GM12872 (cell line): Measurements from ENCODE around the gene HS6ST2.

Source experiments
- CTCF ChIP-seq: IDR thresholded peaks from 3 replicates; pipeline ENCODE4 v1.5.1; 2011; ENCODE audit warnings: low read depth, mild to moderate bottlenecking, low read length, moderate library complexity; ENCODE audit not compliant: insufficient read depth

The HS6ST2 gene

DNA sequence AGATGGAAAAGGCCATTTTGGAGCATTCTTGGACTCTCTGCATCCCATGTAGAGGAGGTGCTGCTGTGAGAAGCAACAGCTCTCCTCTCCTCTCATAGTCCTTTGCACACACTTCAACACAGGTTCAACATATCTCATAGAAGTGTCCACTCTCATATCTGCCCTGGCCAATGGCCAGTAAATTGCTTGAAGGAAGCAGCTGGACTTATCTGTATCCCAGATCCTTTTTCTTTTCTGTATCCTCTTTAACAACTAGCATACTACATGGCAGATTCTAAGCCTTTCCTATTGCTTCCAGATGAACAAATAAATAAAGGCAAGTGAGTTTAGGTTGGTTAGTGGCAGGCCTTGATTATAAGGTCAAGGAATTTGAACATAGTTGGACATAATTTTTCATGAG lies 122.0 kb downstream of the HS6ST2 start:
- TF ChIP-seq CTCF = no peak

DNA sequence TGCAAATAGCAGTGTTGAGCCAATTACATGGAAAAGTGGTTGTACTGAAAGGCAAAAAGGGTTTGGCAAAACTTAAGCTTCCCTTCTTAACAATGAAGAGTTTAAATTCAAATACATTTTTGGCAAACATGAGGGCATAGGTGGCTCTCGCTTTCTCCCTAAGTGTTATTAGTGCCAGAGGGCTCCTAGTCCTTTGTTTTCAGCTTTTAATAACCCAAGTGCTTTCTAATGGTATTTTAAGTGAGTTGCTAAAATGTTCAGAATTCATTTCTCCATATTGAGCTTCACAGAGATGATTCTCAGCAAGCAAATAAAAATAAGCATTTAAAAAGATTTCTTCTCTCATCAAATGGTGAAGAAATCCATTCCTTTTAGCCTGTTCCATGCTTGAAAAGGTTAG lies 123.7 kb downstream of the HS6ST2 start:
- no peak for TF ChIP-seq CTCF

- no peak for TF ChIP-seq CTCF
Measured at GRCh38 chrX:132834109-132834508, 124.3 kb downstream of the HS6ST2 start.

- no peak for TF ChIP-seq CTCF
Measured at GRCh38 chrX:132833373-132833772, 125.1 kb downstream of the HS6ST2 start.

- TF ChIP-seq CTCF = no peak
Measured at GRCh38 chrX:132831336-132831973, 127.0 kb downstream of the HS6ST2 start.

DNA sequence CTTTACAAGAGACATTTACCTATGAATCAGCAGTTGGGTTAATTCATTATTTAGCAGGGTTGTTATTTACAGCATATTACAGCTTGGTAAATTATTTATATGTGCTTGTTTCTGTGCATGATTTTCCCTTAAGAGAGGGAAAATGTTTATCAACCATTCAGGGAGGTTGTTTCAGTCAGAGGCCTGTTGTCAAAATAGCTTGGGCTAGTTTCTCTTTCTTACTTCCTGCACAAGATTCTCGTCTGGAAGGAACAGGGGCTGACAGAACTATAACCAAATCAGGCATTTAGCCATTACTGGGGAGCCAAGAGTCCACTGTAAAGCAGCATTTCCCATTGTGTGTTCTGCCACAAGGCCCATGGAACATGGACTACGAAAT lies 135.8 kb downstream of the HS6ST2 start:
- no peak for TF ChIP-seq CTCF

DNA sequence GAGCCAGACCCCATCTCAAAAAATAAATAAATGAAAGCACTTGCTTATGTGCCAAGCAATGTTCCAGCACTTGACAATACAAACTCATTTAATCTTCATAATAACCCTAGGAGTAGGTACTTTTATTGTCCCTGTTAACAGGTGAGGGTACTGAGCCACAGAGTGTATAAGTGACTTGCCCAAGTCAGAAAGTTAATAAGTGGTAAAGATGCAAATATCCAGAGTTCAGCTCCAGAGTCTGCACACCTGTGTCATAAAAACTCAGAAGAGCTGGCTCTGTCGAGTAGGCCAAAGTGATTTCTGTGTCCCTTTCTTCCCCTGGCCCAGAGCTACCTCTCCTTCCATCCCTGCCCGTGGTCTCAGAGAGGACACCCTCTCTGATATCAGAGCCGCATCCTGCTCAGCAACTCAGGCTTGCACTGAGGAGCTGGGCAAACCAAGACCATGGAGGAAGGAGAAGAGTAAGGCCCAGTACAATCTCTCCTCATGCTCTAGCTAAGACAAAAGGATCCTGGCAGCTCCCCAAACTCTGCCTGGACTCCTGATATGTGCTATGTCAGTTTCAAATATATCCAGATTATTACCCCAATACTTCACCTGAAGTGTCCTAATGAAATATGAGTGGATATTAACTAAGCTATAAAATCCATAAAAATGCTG lies 136.3 kb downstream of the HS6ST2 start:
- no peak for TF ChIP-seq CTCF

GRCh38 chrX:132820675-132821074 lies 137.8 kb downstream of the HS6ST2 start:
- TF ChIP-seq CTCF = no peak
